GM12872 (cell line): ENCODE data around the gene MTHFD1L.

Experiments
- CTCF ChIP-seq: IDR thresholded peaks from 3 replicates; pipeline ENCODE4 v1.5.1; 2011; ENCODE audit warnings: low read depth, mild to moderate bottlenecking, low read length, moderate library complexity; ENCODE audit not compliant: insufficient read depth

Gene MTHFD1L

GRCh38 chr6:151075005-151075404 is 209.5 kb downstream of the MTHFD1L start:
- no peak for TF ChIP-seq CTCF

GRCh38 chr6:151075527-151075926 is 210.0 kb downstream of the MTHFD1L start:
- TF ChIP-seq CTCF = no peak

- no peak for TF ChIP-seq CTCF
Observed at GRCh38 chr6:151075930-151076555, 210.5 kb downstream of the MTHFD1L start.

GRCh38 chr6:151078655-151079054 is 213.2 kb downstream of the MTHFD1L start:
- no peak for TF ChIP-seq CTCF

- no peak for TF ChIP-seq CTCF
Observed at GRCh38 chr6:151081656-151082055, 216.2 kb downstream of the MTHFD1L start.

GRCh38 chr6:151082079-151082478 is 216.6 kb downstream of the MTHFD1L start:
- no peak for TF ChIP-seq CTCF

GRCh38 chr6:151084275-151084674 is 218.8 kb downstream of the MTHFD1L start:
- TF ChIP-seq CTCF = no peak
